ENCODE measurements around the gene ZNF805.

DNA sequence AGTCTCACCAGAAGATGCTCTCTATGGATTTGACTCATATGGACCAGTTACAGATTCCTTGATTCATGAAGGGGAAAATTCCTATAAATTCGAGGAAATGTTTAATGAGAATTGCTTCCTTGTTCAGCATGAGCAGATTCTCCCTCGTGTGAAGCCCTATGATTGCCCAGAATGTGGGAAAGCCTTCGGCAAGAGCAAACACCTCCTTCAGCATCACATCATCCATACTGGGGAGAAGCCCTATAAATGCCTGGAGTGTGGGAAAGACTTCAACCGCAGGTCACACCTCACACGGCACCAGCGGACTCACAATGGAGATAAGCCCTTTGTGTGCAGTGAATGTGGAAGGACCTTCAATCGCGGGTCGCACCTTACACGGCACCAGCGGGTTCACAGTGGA lies 50.5 kb downstream of the ZNF805 start:
- TF ChIP-seq CTCF (IDR thresholded peaks at IDR 0.05), result no peak
- TF ChIP-seq EZH2phosphoT487 (IDR thresholded peaks at IDR 0.05), result no peak
- TF ChIP-seq EZH2 (IDR thresholded peaks at IDR 0.05), result no peak

All from neural progenitor cell (in vitro differentiated cells).